A549 (cell line): ENCODE results near the gene RABL6. TPM values are rescaled to one million over a fixed set of nuclear protein-coding genes. Genes with fewer than 3 reads are reported as not detected.

Source experiments
- ATAC-seq, 2 experiments: fragments of 200-7000 bp in 1 of 2; fragments of >200 bp in 1 of 2; cut with Nextera tagmentation in 1 of 2; cut with Tn5 transposase in 1 of 2; 3 replicates each; pipeline versions ENCODE4 v1.8.0 to v1.9.1; 2018 to 2020; ENCODE audit warnings: mild to moderate bottlenecking in 1 of 2, moderate library complexity in 1 of 2
- CTCF ChIA-PET: fragments of 300-600 bp; sonication (Branson Sonifier 250); formaldehyde crosslinking; extraction: SDS; loops from one replicate; lab custom pipeline; 2021; ENCODE audit warnings: antibody characterized with exemption, inconsistent platforms; lab: Yijun Ruan, JAX
- POLR2A ChIA-PET: fragments of 350-600 bp; formaldehyde crosslinking; extraction: SDS; loops from one replicate; lab custom pipeline; 2021; ENCODE audit warnings: antibody characterized with exemption, inconsistent platforms; lab: Yijun Ruan, JAX
- DNase-seq, 2 experiments: peaks; one replicate each; pipeline versions ENCODE4 v3.0.0 to v3.0.0-alpha.2; 2011 to 2016; ENCODE audit warnings: low read depth in 1 of 2, low spot score in 1 of 2
- FAIRE-seq: peaks from 2 replicates; lab custom pipeline; 2011; peaks lifted over from hg19 to GRCh38; lab: Jason Lieb, UNC
- H3K27ac ChIP-seq, 2 experiments: fragments of >200 bp; sonication (Bioruptor Twin); formaldehyde crosslinking; 3 replicates each; pipeline ENCODE4 v1.5.1; 2016 to 2017
- H3K4me1 ChIP-seq: fragments of >200 bp; sonication (Bioruptor Twin); formaldehyde crosslinking; 3 replicates; pipeline ENCODE4 v1.6.1; 2016
- H3K4me2 ChIP-seq: fragments of >200 bp; sonication (Bioruptor Twin); formaldehyde crosslinking; 3 replicates; pipeline ENCODE4 v1.6.1; 2016
- H3K4me3 ChIP-seq: fragments of >200 bp; sonication (Bioruptor Twin); formaldehyde crosslinking; 3 replicates; pipeline ENCODE4 v1.5.1; 2016
- H3K9me3 ChIP-seq: fragments of >200 bp; sonication (Bioruptor Twin); formaldehyde crosslinking; 3 replicates; pipeline ENCODE4 v1.6.1; 2016
- EHF ChIP-seq: fragments of 250-450 bp; sonication (Bioruptor Pico); IDR thresholded peaks from 2 replicates; pipeline ENCODE4 v1.5.0; 2020; ENCODE audit warnings: mild to moderate bottlenecking
- FOSL2 ChIP-seq, 2 experiments: fragments of 450-650 bp in 1 of 2; fragments of >200 bp in 1 of 2; sonication (Bioruptor Twin) in 1 of 2; formaldehyde crosslinking; IDR thresholded peaks; 2 replicates each; pipeline versions ENCODE4 v1.5.0 to v1.6.1; 2016 to 2020; ENCODE audit warnings: mild to moderate bottlenecking in 1 of 2, moderate library complexity in 1 of 2
- PHF8 ChIP-seq: fragments of 200-600 bp; sonication (generic); IDR thresholded peaks from 2 replicates; pipeline ENCODE4 v1.6.1; 2016; ENCODE audit warnings: low read depth, mild to moderate bottlenecking, antibody characterized with exemption, moderate library complexity, borderline replicate concordance
- RNF2 ChIP-seq: fragments of 200-600 bp; sonication (generic); IDR thresholded peaks from 2 replicates; pipeline ENCODE4 v1.6.1; 2016; ENCODE audit warnings: low read depth, mild to moderate bottlenecking, antibody characterized with exemption, moderate library complexity, borderline replicate concordance
- SREBF2 ChIP-seq: fragments of 450-650 bp; IDR thresholded peaks from 2 replicates; pipeline ENCODE4 v1.6.1; 2014; ENCODE audit warnings: mild to moderate bottlenecking, moderate library complexity
- ZC3H11A ChIP-seq: fragments of 450-650 bp; IDR thresholded peaks from 2 replicates; pipeline ENCODE4 v1.6.1; 2014; ENCODE audit warnings: antibody characterized with exemption, mild to moderate bottlenecking
- WGBS: methylation state at CpG from one replicate; pipeline ENCODE4 v1.1.6; 2017; ENCODE audit errors: missing lambda C conversion rate; 5-methylcytosine and 5-hydroxymethylcytosine counted together
- polyA plus RNA-seq, 4 experiments: library from polyadenylated mRNA; depleted of rRNA in 3 of 4; stranded (reverse); fragments of >200 nt; fragmentation: RNase III in 1 of 4; extraction: RNeasy Plus Mini Kit Qiagen cat#74134 plus additional on column Dnase treatment in 1 of 4; gene quantifications; 2 replicates in 3 of 4; 3 replicates in 1 of 4; pipeline ENCODE4 v1.2.3, GENCODE V29; 2011 to 2017
- TF ChIP-seq, protein P1 (sequence below): fragments of 250-450 bp; sonication (Bioruptor Pico); IDR thresholded peaks from 2 replicates; pipeline ENCODE4 v1.5.0; 2021; ENCODE audit warnings: mild to moderate bottlenecking, moderate library complexity, borderline replicate concordance
- TF ChIP-seq, protein P2 (sequence below): IDR thresholded peaks from 2 replicates; pipeline ENCODE4 v1.6.1; 2012; ENCODE audit warnings: low read depth, borderline replicate concordance
- TF ChIP-seq, protein P3 (sequence below): fragments of 150-350 bp; IDR thresholded peaks from 2 replicates; pipeline ENCODE4 v1.6.1; 2014; ENCODE audit warnings: low read depth, mild to moderate bottlenecking, low read length
- TF ChIP-seq, protein P4 (sequence below): IDR thresholded peaks from 2 replicates; pipeline ENCODE4 v1.6.1; 2012
- TF ChIP-seq, protein P5 (sequence below): fragments of >200 bp; sonication (Bioruptor Twin); formaldehyde crosslinking; IDR thresholded peaks from 3 replicates; pipeline ENCODE4 v1.5.1; 2016
- TF ChIP-seq, protein P6 (sequence below): fragments of >200 bp; sonication (Bioruptor Twin); formaldehyde crosslinking; IDR thresholded peaks from 3 replicates; pipeline ENCODE4 v1.6.1; 2016

The RABL6 gene
- polyA plus RNA-seq, 2 of the 4 experiments (the other 2 are of a cell fraction), result 46.8 to 71.4 TPM

DNA sequence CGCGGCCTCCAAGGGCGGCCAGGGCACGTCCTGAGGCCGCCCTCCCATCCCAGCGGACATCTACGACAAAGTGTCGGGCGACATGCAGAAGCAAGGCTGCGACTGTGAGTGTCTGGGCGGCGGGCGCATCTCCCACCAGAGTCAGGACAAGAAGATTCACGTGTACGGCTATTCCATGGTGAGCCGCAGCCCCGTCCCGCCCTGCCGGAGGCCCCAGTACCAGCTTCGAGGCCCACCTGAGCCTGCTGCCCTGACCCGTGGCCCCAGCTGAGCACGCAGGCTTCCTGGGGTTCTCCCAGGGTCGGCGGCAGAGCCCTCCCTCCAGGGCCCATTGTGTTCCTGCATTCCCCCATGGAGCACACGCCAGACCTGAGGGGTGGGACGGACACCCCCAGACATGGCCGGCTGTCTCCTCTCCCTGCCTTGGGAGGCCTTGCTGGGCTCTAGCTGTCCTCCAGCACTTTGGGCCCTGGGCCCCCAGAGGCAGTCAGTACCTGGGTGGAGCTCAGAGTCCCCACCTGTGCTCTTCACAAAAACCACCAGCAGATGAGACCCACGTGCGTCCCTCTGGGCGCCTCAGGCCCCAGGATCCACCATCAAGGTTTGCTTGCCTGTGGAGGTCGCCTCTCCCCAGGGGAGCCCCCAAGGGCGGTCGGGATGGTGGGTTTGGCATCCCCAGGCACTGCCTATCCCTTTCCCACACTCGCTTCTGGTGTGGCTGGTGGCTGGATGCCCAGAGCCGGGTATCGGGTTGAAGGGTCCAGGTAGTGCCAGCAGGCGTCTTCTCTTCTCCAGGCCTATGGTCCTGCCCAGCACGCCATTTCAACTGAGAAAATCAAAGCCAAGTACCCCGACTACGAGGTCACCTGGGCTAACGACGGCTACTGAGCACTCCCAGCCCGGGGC, 42.5 kb downstream of the RABL6 start:
- Histone ChIP-seq H3K4me2 (peak overlapping the region; percentile 86), H3K27ac (peak overlapping the region; percentile 96 to 97), H3K9me3 (no peaks in the 10 kb centered on the region), H3K4me1 (peaks cover 31% of the 10 kb centered on the region), H3K4me3 (peak overlapping the region; percentile 87)
- ATAC-seq, result 0 out of 6 replicates have a peak, but pooled peaks of 1 of the 2 experiments have one; percentile 0
- no peak for DNase-seq
- ChIA-PET CTCF (interaction anchor here (0.6 to 1.3 kb wide), 4 partner anchors 31 to 736 kb away, joined by 3 to 5 read pairs (median 4); no protein-coding TSS in a partner anchor), POLR2A (interaction anchor here (0.7 to 1.0 kb wide), 2 partner anchors 10 to 34 kb away, joined by 3 to 4 read pairs; no protein-coding TSS in a partner anchor)
- no peak for FAIRE-seq
- WGBS, result 39% methylated on average over 30 of the region's 43 CpGs
- TF ChIP-seq, protein P1, sequence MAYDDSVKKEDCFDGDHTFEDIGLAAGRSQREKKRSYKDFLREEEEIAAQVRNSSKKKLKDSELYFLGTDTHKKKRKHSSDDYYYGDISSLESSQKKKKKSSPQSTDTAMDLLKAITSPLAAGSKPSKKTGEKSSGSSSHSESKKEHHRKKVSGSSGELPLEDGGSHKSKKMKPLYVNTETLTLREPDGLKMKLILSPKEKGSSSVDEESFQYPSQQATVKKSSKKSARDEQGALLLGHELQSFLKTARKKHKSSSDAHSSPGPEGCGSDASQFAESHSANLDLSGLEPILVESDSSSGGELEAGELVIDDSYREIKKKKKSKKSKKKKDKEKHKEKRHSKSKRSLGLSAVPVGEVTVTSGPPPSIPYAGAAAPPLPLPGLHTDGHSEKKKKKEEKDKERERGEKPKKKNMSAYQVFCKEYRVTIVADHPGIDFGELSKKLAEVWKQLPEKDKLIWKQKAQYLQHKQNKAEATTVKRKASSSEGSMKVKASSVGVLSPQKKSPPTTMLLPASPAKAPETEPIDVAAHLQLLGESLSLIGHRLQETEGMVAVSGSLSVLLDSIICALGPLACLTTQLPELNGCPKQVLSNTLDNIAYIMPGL (CRISPR knock-in tag), result no peak
- no peak for TF ChIP-seq PHF8
- TF ChIP-seq, protein P2, sequence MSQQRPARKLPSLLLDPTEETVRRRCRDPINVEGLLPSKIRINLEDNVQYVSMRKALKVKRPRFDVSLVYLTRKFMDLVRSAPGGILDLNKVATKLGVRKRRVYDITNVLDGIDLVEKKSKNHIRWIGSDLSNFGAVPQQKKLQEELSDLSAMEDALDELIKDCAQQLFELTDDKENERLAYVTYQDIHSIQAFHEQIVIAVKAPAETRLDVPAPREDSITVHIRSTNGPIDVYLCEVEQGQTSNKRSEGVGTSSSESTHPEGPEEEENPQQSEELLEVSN, result no peak
- TF ChIP-seq, protein P3, sequence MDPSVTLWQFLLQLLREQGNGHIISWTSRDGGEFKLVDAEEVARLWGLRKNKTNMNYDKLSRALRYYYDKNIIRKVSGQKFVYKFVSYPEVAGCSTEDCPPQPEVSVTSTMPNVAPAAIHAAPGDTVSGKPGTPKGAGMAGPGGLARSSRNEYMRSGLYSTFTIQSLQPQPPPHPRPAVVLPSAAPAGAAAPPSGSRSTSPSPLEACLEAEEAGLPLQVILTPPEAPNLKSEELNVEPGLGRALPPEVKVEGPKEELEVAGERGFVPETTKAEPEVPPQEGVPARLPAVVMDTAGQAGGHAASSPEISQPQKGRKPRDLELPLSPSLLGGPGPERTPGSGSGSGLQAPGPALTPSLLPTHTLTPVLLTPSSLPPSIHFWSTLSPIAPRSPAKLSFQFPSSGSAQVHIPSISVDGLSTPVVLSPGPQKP, result no peak
- TF ChIP-seq FOSL2 (IDR thresholded peaks at IDR 0.05), result no peak
- no peak for TF ChIP-seq FOSL2 (CRISPR knock-in tag; IDR thresholded peaks at IDR 0.05)
- no peak for TF ChIP-seq SREBF2
- TF ChIP-seq, protein P4, sequence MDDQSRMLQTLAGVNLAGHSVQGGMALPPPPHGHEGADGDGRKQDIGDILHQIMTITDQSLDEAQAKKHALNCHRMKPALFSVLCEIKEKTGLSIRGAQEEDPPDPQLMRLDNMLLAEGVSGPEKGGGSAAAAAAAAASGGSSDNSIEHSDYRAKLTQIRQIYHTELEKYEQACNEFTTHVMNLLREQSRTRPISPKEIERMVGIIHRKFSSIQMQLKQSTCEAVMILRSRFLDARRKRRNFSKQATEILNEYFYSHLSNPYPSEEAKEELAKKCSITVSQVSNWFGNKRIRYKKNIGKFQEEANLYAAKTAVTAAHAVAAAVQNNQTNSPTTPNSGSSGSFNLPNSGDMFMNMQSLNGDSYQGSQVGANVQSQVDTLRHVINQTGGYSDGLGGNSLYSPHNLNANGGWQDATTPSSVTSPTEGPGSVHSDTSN, result peak; percentile 42; the same call in 1 of the 2 replicates
- TF ChIP-seq, protein P5, sequence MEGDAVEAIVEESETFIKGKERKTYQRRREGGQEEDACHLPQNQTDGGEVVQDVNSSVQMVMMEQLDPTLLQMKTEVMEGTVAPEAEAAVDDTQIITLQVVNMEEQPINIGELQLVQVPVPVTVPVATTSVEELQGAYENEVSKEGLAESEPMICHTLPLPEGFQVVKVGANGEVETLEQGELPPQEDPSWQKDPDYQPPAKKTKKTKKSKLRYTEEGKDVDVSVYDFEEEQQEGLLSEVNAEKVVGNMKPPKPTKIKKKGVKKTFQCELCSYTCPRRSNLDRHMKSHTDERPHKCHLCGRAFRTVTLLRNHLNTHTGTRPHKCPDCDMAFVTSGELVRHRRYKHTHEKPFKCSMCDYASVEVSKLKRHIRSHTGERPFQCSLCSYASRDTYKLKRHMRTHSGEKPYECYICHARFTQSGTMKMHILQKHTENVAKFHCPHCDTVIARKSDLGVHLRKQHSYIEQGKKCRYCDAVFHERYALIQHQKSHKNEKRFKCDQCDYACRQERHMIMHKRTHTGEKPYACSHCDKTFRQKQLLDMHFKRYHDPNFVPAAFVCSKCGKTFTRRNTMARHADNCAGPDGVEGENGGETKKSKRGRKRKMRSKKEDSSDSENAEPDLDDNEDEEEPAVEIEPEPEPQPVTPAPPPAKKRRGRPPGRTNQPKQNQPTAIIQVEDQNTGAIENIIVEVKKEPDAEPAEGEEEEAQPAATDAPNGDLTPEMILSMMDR, result no peak
- TF ChIP-seq, protein P6, sequence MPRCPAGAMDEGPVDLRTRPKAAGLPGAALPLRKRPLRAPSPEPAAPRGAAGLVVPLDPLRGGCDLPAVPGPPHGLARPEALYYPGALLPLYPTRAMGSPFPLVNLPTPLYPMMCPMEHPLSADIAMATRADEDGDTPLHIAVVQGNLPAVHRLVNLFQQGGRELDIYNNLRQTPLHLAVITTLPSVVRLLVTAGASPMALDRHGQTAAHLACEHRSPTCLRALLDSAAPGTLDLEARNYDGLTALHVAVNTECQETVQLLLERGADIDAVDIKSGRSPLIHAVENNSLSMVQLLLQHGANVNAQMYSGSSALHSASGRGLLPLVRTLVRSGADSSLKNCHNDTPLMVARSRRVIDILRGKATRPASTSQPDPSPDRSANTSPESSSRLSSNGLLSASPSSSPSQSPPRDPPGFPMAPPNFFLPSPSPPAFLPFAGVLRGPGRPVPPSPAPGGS, result 0 out of 3 replicates have a peak, but pooled peaks have one; percentile 11
- no peak for TF ChIP-seq ZC3H11A
- TF ChIP-seq RNF2, result no peak
- no peak for TF ChIP-seq EHF (CRISPR knock-in tag)
